HG03342 (cell line): ENCODE data around the gene ATP11A.

ENCODE experiments used
- ATAC-seq: cut with Tn5 transposase; IDR thresholded peaks from one replicate; pipeline ENCODE4 v1.9.1; 2021; ENCODE audit warnings: mild to moderate bottlenecking, moderate library complexity; ENCODE audit not compliant: unreplicated experiment

Gene ATP11A

DNA sequence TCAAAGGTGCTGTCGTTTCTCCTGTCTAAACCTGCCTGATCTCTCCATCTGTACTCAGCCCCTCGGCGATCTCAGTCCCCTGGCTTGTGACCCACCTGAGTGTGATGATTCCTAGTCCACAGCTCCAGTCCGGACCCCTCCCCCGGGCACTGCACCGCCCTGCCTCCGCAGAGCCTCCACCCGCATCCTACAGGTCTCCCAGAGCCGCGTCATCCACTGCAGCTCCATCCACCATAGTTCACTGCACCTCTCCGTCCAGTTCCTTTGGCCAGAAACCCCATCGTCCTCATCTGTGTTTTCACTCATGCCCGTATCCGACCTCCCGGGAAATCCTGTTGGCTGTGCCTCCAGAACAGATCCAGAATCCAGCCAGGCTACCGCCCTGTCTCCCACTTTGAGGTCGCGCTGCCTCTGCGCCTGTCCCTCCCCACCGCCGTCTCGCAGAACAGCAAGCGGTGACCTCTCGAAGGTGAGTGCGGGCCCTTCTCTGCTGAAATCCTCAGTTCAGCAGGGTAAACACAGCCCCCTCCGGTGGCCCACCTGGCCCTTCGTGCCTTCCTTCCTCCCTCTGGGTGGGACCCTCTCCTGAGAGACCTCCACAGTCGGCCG is 227.3 kb downstream of the ATP11A start:
- ATAC-seq, result no peak

DNA sequence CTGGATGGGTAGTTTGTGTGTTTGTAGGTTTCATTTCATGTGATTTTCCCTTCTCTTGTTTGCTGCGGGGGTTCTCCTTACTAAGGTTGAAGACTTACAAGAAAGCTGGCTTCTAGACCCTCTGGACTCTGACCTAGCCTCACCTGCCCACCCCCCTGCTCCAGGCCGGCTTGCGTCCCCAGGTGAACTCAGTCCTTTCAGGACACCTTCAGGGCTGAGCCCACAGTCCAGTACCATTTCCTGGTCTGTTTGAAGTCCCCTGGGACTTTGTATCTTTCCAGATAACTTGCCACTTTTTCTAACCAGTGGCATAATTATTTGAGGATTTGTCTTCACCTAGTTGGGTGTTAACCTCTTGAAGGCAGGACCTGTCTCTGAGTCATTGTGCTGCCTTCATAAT is 227.9 kb downstream of the ATP11A start:
- no peak for ATAC-seq

DNA sequence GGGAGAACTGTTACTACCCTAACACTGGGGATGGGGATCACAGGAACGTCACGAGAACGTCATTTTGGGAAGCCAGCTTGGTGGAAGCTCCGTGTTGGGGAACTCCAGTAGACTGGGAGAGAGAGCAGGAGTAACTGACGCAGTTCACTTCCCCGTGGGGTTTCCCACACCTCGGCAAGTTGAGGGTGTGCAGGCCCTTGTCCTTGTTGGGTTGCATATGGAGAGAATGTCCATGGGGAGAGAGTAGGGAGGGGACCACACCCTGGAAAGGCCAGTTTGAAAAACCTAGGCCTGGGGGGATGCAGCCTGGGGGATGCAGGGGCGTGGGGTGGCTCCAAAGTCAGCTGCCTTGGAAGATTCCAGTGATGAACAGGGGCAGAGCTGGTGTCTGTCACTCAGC is 228.4 kb downstream of the ATP11A start:
- ATAC-seq, result no peak

DNA sequence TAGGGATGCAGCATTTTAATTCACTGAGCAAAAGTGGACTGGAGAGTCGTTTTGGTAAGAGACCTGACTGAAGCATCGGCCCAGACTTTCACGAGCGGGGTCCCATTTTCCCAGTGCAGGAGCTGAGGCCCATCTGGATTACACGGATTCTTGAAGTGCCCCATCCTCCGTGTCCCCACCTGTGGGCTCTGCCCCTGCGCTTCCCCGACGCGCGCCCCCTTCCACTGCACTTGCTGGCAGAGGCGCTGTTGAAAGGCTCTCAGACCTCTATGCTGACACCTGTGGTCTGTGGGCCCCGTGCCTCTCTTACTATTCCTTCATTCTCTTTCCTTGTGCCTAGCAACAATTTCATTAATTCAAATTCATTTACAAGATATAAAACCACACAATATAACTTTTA is 228.9 kb downstream of the ATP11A start:
- ATAC-seq, result no peak

- no peak for ATAC-seq
Measured at GRCh38 chr13:112923962-112924361, 234.1 kb downstream of the ATP11A start.

DNA sequence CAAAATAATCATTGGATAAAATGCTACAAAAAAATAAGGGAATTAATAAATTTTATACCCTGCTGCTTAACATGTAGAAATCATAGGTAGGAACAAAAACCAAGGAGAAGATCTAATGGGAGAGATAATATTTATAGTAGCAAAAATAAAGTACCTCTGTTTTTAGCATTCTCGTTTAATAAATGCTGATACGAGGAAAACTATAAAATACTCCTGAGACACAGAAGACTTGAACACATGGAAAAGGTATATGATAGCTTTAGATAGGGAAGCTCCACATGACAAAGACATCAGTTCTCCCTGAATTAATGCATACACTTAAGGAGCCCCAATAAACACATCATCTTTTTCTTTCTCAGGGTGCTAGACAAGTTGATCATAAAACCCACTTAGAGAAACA is 234.5 kb downstream of the ATP11A start:
- ATAC-seq, result no peak

DNA sequence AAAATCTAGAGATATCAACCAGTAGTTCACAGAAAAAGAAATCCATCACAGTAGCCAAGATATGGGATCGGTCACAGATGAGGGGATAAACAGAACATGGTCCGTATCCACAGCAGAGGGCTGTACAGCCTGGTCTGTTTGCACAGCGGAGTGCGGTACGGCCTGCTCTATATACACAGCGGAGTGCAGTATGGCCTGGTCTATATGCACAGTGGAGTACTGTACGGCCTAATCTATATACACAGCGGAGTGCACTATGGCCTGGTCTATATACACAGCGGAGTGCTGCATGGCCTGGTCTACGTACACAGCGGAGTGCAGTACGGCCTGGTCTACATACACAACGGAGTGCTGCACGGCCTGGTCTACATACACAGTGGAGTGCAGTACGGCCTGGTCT is 236.2 kb downstream of the ATP11A start:
- ATAC-seq, result no peak

GRCh38 chr13:112926993-112927392 is 237.2 kb downstream of the ATP11A start:
- no peak for ATAC-seq

GRCh38 chr13:112928020-112928971 is 238.5 kb downstream of the ATP11A start:
- ATAC-seq, result no peak

DNA sequence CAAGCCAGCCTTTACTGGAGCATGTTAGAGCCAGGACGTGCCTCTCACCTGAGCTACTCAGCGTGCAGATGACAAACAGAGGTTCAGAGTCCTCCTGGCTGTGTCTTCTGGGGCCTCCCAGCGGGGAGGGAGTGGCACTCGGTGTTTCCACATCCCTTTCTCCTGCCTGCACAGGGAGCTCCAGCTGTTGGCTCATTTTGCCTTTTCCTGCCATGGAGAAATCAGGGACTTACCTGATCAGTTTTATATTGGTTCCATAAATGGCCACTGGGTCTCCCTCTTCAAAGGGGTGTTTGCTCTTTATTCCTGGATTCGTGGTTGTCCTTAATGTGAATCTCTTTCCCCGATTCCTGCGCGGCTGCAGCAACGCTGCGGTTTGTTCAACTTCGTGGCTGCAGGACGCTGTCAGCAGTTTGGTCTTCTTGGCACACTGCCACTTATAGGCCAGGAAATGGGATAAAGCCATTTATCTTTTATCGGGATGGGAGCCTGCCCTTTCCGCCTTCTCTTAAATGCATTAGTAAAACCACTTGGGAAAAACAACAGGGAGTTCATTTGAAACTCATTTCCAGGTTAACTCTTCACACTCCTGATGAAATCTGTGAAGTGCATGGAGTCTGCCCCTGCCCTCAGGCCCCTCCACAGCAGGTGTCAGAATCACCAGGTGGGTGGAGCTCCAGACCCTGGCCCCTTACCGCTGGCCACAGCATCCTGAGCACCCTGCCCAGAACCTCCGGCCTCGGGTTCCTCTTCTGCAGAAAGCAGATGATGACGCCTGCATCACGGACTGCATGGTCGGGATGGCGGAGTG is 239.3 kb downstream of the ATP11A start:
- ATAC-seq, result no peak

- ATAC-seq, result no peak
Measured at GRCh38 chr13:112929783-112930055, 239.9 kb downstream of the ATP11A start.

DNA sequence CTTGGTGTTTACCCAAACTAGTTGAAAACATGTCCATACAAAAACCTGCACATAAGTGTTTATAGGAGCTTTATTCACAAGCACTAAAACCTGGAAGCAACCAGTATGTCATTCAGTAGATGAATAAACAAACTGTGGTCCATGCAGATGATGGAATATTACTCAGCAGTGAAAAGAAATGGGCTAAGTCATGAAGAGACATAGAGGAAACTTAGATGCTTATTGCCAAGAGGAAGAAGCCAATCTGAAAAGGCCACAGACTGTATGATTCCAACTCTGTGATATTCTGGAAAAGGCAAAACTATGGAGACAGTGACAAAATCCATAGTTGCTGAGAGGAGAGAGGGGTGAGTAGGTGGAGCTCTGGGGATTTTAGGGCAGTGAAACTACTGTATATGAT is 240.4 kb downstream of the ATP11A start:
- ATAC-seq, result no peak

DNA sequence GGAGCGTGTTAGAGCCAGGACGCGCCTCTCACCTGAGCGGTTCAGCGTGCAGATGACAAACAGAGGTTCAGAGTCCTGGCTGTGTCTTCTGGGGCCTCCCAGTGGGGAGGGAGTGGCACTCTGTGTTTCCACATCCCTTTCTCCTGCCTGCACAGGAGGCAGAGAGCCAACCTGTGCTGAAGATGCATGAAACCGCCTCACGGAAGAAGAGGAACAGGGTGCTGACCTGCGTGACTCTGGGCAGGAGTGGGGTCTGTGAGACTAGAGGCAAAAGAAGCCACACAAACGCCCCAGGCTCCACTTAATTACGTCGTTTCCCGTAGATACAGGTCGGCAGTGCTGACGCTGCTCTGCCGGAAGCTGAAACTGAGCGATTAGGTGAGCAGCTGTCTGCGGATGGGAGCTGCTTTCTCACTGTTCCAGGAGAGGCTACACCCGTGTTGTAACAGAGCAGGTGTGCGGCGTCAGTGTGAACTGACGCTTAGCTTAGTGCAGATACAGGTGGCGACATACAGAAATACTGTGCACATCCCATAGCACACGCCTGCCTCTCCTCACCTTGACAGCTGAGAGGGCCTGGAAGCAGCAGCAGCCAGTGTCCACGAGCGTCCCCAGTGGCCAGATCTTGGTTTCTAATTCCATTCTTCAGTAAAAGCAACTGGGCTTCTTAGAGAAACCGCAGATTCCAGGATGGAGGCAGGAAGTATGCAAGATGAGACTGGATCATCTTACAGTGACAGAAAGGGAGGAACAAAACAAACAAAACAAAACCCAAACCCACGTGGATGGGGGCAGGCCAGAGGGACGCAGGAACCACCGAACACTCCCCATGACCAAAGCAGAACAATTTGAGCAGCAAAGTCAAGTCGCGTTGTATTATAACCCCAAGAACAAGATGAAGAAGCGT is 241.4 kb downstream of the ATP11A start:
- ATAC-seq, result no peak

DNA sequence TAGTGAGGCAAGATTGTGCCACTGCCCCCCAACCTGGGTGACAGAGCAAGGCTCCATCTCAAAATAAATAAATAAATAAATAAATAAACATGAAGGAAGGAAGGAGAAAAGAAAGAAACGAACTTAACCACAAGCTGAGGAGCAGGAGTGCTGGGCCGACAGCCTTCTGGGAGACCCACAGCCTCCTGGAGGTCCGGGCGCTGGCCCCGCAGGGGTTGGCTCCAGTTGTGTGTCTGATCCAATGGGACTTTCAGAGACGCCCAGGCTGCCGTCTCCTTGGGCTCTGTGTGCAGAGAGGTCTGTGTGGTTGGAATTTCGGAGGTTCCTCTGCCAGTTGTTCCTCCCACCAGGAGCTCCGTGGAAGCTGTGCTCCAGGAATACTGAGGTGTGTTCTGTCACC is 243.1 kb downstream of the ATP11A start:
- ATAC-seq, result no peak

DNA sequence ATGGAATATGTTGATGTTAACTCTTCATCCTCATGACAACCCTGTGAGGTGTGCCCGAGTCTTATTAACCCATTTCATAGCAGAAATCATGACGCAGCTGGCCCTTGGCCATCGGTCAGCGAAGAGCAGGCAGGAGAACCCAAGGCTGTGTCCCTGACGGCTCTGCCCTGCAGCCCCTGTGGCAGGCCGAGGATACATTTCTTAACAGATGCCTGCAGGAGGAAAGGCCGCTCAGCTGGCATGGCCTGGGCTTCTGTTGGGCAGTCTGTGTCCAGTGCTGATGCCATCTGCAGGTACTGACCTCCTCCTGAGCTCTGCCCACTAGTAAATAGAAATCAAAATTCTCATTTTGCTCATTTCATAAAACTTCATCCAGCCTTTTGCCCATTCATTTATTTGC is 243.8 kb downstream of the ATP11A start:
- ATAC-seq, result no peak

DNA sequence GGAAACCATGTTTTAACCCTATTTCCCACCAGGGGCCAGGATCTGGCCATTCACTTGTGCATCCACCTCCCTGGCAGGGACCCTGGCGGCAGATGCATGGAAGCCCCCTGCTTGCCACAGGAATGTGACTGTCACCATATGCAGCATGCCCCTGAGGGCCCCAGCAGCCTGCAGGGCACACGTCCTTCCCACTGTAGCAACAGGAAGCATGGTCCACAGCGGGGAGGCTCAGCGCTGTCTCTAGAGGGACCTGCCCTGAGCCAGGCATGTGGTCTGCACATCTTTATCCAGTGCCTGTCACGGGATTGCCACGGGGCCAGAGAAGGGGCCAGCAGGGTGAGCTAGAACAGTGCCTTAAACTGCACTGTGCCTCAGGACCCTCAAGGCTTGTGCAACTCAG is 244.2 kb downstream of the ATP11A start:
- no peak for ATAC-seq
